ENCODE data around the gene CELF2.

The CELF2 gene

DNA sequence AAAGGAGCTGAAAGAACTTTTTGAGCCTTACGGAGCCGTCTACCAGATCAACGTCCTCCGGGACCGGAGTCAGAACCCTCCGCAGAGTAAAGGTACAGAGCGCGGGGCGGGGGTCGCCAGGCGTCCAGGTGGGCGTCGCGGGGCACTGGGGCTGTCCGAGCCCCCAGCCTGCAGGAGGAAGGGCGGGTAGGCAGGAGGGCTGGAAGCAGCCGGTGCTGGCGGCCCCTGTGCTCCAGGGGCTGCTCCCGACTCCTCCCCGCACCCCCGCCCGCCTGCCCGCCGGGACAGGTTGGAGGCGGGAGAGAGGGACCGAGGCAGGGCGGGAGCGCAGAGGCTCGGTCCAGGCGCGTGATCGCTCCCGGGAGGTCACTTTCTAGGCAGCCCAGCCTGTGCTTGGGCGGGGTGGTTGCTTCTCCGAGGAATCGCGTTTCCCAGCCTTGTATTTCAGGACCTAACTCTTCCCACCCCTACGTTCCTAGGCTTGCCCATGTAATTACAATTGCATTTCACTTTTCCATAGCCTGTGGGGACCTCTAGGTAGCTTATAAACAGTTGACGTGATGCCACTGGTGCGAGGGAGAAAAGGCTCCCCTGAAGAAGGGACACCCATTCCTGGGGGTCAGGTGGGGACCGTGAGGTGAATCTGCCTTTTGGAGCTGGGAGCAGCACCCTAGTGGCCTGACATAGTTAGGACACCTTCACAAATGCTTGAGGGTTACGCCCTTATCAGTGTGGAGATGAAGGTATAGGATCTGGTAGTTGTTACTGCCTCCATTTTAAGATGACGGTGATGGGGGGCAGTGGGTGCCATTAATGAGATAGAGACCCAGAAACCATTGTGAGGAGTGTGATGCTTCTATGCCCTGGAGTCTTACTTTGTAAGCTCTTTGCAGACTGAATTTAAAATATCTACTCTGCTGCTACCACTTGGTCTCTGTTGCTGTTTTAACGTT is 148.2 kb downstream of the CELF2 start (continued):
- TF ChIP-seq ZBTB20 (tag by site-specific recombination; IDR thresholded peaks at IDR 0.05) (peak; percentile 77), ZBTB6 (tag by site-specific recombination; IDR thresholded peaks at IDR 0.05) (no peak), ZNF10 (tag by site-specific recombination; IDR thresholded peaks at IDR 0.05) (peak; percentile 91), ZNF335 (tag by site-specific recombination; conservative IDR thresholded peaks at IDR 0.05) (peak; percentile 70), ZBTB21 (tag by site-specific recombination; IDR thresholded peaks at IDR 0.05) (0 out of 2 replicates have a peak, but pooled peaks have one; percentile 8), ZBTB7A (tag by site-specific recombination; IDR thresholded peaks at IDR 0.05; ENCODE audit: low read depth) (peak; percentile 27; the same call in 1 of the 2 replicates), ZNF48 (tag by site-specific recombination; IDR thresholded peaks at IDR 0.05) (no peak), ZFP69B (tag by site-specific recombination; IDR thresholded peaks at IDR 0.05) (peak; percentile 12; the same call in 1 of the 2 replicates), ZNF555 (tag by site-specific recombination; conservative IDR thresholded peaks at IDR 0.05) (no peak), ZNF146 (tag by site-specific recombination; IDR thresholded peaks at IDR 0.05) (no peak), GLIS1 (tag by site-specific recombination; IDR thresholded peaks at IDR 0.05) (peak; percentile 94), SP3 (tag by site-specific recombination; IDR thresholded peaks at IDR 0.05) (peak; percentile 53), ZNF629 (tag by site-specific recombination; IDR thresholded peaks at IDR 0.05) (no peak), ZBTB11 (tag by site-specific recombination; conservative IDR thresholded peaks at IDR 0.05; ENCODE audit: low read depth) (peak; percentile 67; the same call in 1 of the 2 replicates), IKZF3 (tag by site-specific recombination; IDR thresholded peaks at IDR 0.05) (peak; percentile 70), PRDM1 (tag by site-specific recombination; IDR thresholded peaks at IDR 0.05) (peak; percentile 54; the same call in 1 of the 2 replicates), GLIS2 (tag by site-specific recombination; IDR thresholded peaks at IDR 0.05) (peak; percentile 62; the same call in 1 of the 2 replicates), ZFHX2 (tag by site-specific recombination; conservative IDR thresholded peaks at IDR 0.05) (peak; percentile 48), TRIM28 (IDR thresholded peaks at IDR 0.05; ENCODE audit: borderline replicate concordance, low read length) (0 out of 2 replicates have a peak, but pooled peaks have one; percentile 22)

DNA sequence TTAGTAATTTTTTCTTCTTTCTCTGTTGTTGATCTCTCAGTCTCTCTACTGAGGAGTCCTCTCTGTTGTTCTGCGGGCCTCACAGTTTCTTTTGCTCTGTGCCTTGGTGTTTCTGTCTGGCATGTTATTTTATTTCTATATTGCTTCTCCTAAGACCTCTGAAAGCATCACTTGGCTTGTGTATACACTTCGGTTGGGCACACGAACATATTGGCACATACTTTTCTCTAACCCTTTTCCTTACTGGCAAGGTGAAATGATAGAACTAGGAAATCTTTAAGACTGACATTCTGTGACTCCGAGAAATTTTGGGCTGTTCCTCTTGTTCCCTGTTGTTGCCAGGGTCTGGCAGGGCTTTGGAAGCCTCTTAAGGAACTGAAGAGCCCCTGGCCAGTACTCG is 148.9 kb downstream of the CELF2 start:
- CTCF ChIA-PET: interaction anchor here (0.6 to 1.5 kb wide), 7 partner anchors 9 to 1368 kb away, joined by 3 to 4 read pairs (median 3); no protein-coding TSS in a partner anchor
- Histone ChIP-seq H3K4me1 (ENCODE audit: control insufficient read depth, insufficient read depth, low read length) (peaks cover 12% of the 10 kb centered on the region), H3K36me3 (ENCODE audit: control insufficient read depth in 2 of 2, insufficient read depth in 1 of 2, low read length in 2 of 2) (peaks cover 0 to 7% of the 10 kb centered on the region in 2 experiments; a peak in 1 of 3 replicates), H3K9me3 (ENCODE audit: control insufficient read depth, insufficient read depth, low read depth, low read length) (no peaks in the 10 kb centered on the region), H3K27ac (ENCODE audit: extremely low read depth, low read depth, low read length) (no peak overlapping the region), H3K4me3 (ENCODE audit: low read depth, low read length) (no peak overlapping the region)
- POLR2A ChIA-PET: interaction anchor here (2.2 kb wide), 1 partner anchor 21 kb away, joined by 10 read pairs; no protein-coding TSS in a partner anchor
- TF ChIP-seq ZFP37 (tag by site-specific recombination; IDR thresholded peaks at IDR 0.05) (no peak), ZNF16 (tag by site-specific recombination; IDR thresholded peaks at IDR 0.05; ENCODE audit: low read depth) (no peak), ZSCAN23 (tag by site-specific recombination; IDR thresholded peaks at IDR 0.05) (no peak), HOXD13 (CRISPR knock-in tag; IDR thresholded peaks at IDR 0.05; ENCODE audit: borderline replicate concordance) (no peak), ZNF341 (tag by site-specific recombination; IDR thresholded peaks at IDR 0.05; ENCODE audit: low read depth) (no peak)
